Uterus (tissue), 2 donors: Measurements from ENCODE around the gene METTL2B.
"Not testable (repeated sequence)": the region's sequence is repeated elsewhere in the genome, so short reads cannot be mapped to it uniquely, and the experiment has no call there.

Source experiments
- CTCF ChIP-seq, 4 experiments: fragments of 200-600 bp in 2 of 4; fragments of 450-650 bp in 2 of 4; sonication (generic) in 2 of 4; IDR thresholded peaks; one replicate each; pipeline ENCODE4 v1.5.1; 2016 to 2019; ENCODE audit warnings: antibody characterized with exemption in 4 of 4, mild to moderate bottlenecking in 2 of 4, moderate library complexity in 1 of 4
- POLR2A ChIP-seq, 2 donors: fragments of 450-650 bp; IDR thresholded peaks; one replicate each; pipeline ENCODE4 v1.6.1; 2016; ENCODE audit warnings: antibody characterized with exemption in 2 of 2, mild to moderate bottlenecking in 1 of 2, moderate library complexity in 1 of 2

GRCh38 chr7:128463933-128464332 is 12.6 kb upstream of the METTL2B start:
- TF ChIP-seq CTCF, POLR2A (IDR thresholded peaks at IDR 0.05): not testable (repeated sequence)
